ENCODE data around the gene COMMD1.

The COMMD1 gene

GRCh38 chr2:62013641-62014040 is 108.2 kb downstream of the COMMD1 start:
- H3K27ac ChIP-seq = peak overlapping the region; percentile 44
- TF ChIP-seq CTCF (conservative IDR thresholded peaks at IDR 0.05) = no peak

- TF ChIP-seq CTCF (conservative IDR thresholded peaks at IDR 0.05) = peak; percentile 23; the same call in 1 of the 2 replicates
- H3K27ac ChIP-seq = peak overlapping the region; percentile 44
Measured at GRCh38 chr2:62014102-62014501, 108.6 kb downstream of the COMMD1 start.

GRCh38 chr2:62016957-62017356 is 111.5 kb downstream of the COMMD1 start:
- no peak overlapping the region for H3K27ac ChIP-seq
- TF ChIP-seq CTCF (conservative IDR thresholded peaks at IDR 0.05) = no peak

- no peak for TF ChIP-seq CTCF (conservative IDR thresholded peaks at IDR 0.05)
- H3K27ac ChIP-seq = no peak overlapping the region
Measured at GRCh38 chr2:62029910-62030309, 124.4 kb downstream of the COMMD1 start.

GRCh38 chr2:62030902-62031301 is 125.4 kb downstream of the COMMD1 start:
- no peak for TF ChIP-seq CTCF (conservative IDR thresholded peaks at IDR 0.05)
- H3K27ac ChIP-seq = no peak overlapping the region

- H3K27ac ChIP-seq = no peak overlapping the region
- no peak for TF ChIP-seq CTCF (conservative IDR thresholded peaks at IDR 0.05)
Measured at GRCh38 chr2:62032096-62032495, 126.6 kb downstream of the COMMD1 start.

- H3K27ac ChIP-seq = no peak overlapping the region
- no peak for TF ChIP-seq CTCF (conservative IDR thresholded peaks at IDR 0.05)
Measured at GRCh38 chr2:62034715-62035114, 129.2 kb downstream of the COMMD1 start.

GRCh38 chr2:62036229-62036628 is 130.8 kb downstream of the COMMD1 start:
- H3K27ac ChIP-seq = no peak overlapping the region; the same call in 1 of the 2 replicates
- no peak for TF ChIP-seq CTCF (conservative IDR thresholded peaks at IDR 0.05)
